HuH-7.5 (cell line): ENCODE results near the gene IL2RA.

ENCODE experiments used
- DNase-seq: peaks from one replicate; pipeline ENCODE4 v3.0.0; 2011; ENCODE audit warnings: low spot score

Gene IL2RA

GRCh38 chr10:6038071-6038631 is 24.0 kb downstream of the IL2RA start:
- no peak for DNase-seq

DNA sequence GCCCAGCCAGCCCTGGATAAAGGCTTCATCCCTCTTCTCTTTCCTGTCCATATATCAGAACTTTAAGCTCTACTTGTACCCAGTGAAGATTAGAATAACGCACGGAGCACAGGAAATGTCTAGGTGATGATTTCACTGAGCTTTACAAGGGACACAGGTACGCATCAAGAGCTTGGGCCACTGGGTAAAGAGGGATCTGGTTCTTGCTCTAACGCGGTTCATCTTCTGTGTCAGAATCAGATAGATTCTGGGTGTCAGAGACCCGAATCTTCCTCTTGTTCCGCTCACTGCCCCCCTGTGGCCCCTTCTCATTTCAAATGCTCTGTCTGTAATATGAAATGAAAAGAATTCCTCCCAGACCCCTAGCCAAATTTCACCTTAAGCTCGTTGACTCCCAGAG is 24.7 kb downstream of the IL2RA start:
- no peak for DNase-seq

DNA sequence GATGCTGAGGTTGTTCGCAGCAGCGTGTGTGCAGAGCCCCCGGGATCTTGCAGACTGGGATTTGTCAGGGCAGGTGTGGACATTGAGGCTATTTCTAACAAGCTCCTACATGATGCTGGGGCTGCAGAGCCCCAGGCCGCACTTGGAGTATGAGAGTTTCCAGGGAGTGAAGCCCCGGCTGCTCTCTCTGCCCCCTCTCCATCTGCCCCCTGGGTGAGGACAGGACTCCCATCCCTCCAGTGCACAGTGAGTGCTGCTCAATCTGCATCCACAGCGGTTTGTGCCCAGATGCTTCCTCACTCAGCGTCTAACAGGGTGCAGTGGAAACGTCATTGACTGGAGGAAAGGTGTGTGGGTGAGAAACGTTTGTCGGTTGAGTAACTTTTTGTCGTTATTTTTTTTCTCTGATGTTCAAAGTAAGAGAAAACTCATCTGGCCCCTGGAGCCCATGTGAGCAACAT is 25.3 kb downstream of the IL2RA start:
- no peak for DNase-seq

- DNase-seq: no peak
Measured at GRCh38 chr10:6035931-6036575, 26.1 kb downstream of the IL2RA start.

- no peak for DNase-seq
Measured at GRCh38 chr10:6035101-6035834, 26.9 kb downstream of the IL2RA start.

DNA sequence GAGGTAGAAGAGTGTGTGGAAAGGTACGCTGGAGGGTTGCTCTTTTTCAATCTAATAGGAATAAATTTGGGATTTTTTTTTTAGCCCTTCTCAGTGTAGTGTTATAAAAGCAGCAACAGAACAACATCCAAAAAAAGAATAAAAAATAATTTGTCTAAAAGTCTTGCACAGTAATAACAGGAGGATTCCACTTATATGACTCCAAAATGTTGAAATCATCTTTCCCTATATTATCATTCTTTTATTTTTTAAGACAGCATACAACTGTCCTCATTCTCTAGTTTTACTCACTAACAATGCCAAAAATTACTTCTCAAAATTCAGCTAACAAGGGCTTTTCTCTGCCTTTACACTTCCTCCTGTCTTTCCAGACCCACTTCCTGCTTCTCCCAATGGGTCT is 27.8 kb downstream of the IL2RA start:
- DNase-seq: no peak

GRCh38 chr10:6033954-6034353 is 28.2 kb downstream of the IL2RA start:
- no peak for DNase-seq

DNA sequence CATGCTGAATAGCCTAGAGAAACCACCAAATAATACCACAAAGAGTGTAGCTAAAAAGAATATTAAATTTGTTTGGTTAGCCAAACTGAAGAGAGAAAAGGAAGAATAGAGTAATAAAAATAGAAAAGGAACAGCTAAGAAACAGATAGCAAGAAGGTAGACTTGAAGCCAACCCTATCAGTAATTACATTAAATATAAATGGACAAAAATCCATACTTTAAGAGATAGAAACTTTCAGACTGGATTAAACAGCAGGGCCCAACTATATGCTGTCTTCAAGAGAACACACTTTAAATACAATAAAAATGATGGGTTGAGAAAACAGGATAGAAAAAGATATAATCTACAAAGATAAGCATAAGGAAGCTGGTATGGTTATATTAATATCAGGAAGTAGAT is 31.2 kb downstream of the IL2RA start:
- DNase-seq: no peak

- no peak for DNase-seq
Measured at GRCh38 chr10:6030217-6030616, 31.9 kb downstream of the IL2RA start.

DNA sequence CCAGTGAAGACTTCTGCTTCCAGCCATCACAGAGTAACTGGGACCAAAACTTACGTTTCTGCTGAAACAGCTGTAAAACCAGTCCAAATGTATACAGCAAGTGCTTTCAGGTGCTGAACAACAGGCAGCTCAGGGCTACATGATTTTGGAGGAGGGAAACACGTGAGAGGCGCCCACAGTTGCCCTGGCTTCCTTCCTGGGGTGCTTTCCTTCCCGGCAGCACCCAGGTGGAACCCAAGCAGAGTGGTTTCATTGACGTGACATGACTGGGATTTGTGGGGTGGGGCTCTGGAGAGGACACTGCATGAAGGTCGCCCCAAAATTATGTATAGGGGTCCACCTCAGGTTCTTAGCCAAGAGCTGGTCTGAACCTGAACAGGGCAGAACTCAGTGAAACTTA is 34.2 kb downstream of the IL2RA start:
- DNase-seq: no peak

- DNase-seq: no peak
Measured at GRCh38 chr10:6025683-6026255, 36.4 kb downstream of the IL2RA start.

- DNase-seq: no peak
Measured at GRCh38 chr10:6024334-6024682, 37.9 kb downstream of the IL2RA start.

- no peak for DNase-seq
Measured at GRCh38 chr10:6023661-6024333, 38.4 kb downstream of the IL2RA start.

DNA sequence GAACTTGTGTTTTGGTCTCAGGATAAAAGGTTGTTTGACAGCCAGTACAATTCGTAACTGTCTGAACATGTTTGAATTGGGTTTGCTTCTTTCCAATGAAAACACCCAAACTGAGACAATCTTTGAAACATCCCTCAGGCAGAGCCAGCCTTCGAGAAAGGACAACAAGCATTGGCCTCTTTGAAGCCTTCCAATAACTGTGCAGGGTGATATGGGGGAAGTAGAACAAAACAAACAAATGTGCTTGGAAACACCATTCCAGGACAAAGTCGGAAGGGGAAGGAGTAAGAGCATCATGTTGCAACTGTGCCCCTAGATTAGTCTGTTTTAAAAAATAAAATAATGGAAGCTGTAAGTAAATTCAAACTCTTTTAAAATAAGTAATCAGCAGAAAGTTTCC is 39.5 kb downstream of the IL2RA start:
- no peak for DNase-seq

- no peak for DNase-seq
Measured at GRCh38 chr10:6020826-6021225, 41.3 kb downstream of the IL2RA start.

GRCh38 chr10:6019796-6020195 is 42.4 kb downstream of the IL2RA start:
- no peak for DNase-seq

DNA sequence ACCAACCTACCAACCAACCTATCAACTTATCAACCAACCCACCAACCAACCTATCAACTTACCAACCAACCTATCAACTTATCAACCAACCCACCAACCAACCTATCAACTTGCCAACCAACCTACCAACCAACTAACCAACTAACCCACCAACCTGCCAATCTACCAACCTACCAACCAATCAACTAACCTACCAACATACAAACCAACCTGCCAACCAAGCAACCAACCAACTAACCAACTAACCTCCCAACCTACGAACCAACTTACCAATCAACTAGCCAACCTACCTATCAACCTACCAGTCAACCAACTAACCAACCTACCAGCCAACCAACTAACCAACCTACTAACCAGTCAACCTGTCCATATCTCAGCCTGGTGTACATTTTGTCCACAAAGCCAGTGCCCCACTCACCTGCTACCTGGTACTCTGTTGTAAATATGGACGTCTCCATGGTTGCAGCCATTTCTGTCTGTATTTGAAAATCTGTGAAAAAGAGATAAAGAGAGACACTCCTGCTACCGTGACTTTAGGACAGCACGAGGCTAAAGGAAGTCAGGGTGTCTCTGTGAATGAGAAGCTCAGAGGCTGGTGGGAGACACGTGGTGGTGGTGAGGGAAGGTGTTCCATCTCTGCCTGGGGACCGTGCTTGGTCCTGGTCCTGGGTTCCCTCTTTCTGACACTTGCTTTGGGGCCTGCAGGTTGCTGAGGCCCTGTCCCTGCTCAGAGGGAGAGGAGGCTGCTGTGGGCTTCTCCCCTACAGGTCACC is 43.0 kb downstream of the IL2RA start:
- DNase-seq: no peak

DNA sequence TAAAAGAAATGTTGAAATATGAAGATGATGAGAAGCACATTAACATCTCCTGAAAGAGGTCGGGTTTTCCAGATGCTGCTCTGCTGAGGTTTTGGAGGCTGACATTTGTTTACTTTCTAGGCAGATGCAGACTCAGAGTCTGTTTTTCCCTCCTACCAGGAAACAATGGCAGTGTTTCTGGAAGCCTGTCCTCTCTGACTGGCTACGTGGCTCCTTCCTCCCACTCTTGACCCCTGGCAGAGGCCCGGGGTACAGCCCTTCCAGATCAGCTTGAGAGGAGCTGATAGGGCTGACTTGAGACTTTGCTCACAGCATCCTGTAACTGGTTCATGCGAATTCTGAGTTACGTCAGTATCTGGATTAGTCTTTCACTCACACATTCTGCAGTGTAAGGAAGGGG is 43.7 kb downstream of the IL2RA start:
- DNase-seq: no peak

DNA sequence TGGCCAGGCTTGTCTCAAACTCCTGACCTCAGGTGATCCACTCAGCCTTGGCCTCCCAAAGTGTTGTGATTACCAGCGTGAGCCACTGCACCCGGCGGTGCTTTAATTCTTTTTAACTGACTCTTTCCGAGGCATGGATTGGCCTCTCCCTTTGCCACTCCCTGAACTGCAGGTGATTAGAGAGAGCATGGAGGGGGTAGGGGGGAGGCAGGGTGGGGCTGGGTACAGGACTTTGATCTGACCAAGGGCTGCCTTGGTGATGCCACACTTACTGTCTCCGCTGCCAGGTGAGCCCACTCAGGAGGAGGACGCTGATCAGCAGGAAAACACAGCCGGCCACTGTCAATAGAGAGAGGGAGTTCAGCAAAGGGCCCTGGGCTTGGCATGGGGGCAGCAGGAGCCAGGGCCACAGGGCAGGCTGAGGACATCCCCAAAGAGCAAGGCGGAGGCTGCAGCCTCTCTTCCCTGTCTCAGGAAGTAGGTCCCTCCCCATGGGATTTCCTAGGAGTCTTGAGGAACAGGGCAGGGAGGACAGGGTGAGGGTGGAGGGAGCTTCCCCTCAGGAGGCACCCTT is 44.3 kb downstream of the IL2RA start:
- DNase-seq: no peak

- peak; percentile 42 for DNase-seq
Measured at GRCh38 chr10:6014241-6014761, 47.9 kb downstream of the IL2RA start.
